GM12878 (cell line): Measurements from ENCODE around the gene CC2D1A. TPM values are rescaled to one million over a fixed set of nuclear protein-coding genes. Genes with fewer than 3 reads are reported as not detected.

Experiments
- ATAC-seq: fragments of 200-7000 bp; cut with Tn5 transposase; 3 replicates; pipeline ENCODE4 v1.9.1; 2020; ENCODE audit warnings: mild to moderate bottlenecking, moderate library complexity
- BruUV-seq: library from RNA; stranded (reverse); fragments of 400-500 nt; replicated peaks from 2 replicates; lab custom pipeline; 2021; lab: Mats Ljungman, UMichigan
- CTCF ChIA-PET: fragments of 300-600 bp; sonication (Branson Sonifier 250); formaldehyde crosslinking; extraction: SDS; loops from one replicate; lab custom pipeline; 2021; ENCODE audit warnings: inconsistent platforms; lab: Yijun Ruan, JAX
- POLR2A ChIA-PET: fragments of 350-600 bp; formaldehyde crosslinking; extraction: SDS; loops from one replicate; lab custom pipeline; 2021; ENCODE audit warnings: inconsistent platforms; lab: Charles Lee
- RAD21 ChIA-PET: fragments of 300-600 bp; sonication (Branson Sonifier 250); formaldehyde crosslinking; loops from one replicate; lab custom pipeline; 2023; ENCODE audit warnings: antibody characterized with exemption; ENCODE audit not compliant: unreplicated experiment; lab: Charles Lee
- SMC1A ChIA-PET: fragments of 300-600 bp; sonication (Branson Sonifier 250); formaldehyde crosslinking; loops from one replicate; lab custom pipeline; 2023; ENCODE audit not compliant: unreplicated experiment, uncharacterized antibody; lab: Charles Lee
- DNase-seq: peaks from one replicate; pipeline ENCODE4 v3.0.0-alpha.2; 2011; ENCODE audit warnings: low read depth, low spot score
- FAIRE-seq: peaks from 3 replicates; lab custom pipeline; 2011; peaks lifted over from hg19 to GRCh38; lab: Jason Lieb, UNC
- H2AFZ ChIP-seq: 2 replicates; pipeline ENCODE4 v1.6.0; 2011; ENCODE audit warnings: low read depth, low read length, control low read depth; ENCODE audit not compliant: control insufficient read depth
- H3K27ac ChIP-seq: 2 replicates; pipeline ENCODE4 v1.5.1; 2011; ENCODE audit warnings: control low read depth; ENCODE audit not compliant: control insufficient read depth, insufficient read depth
- H3K27me3 ChIP-seq, 2 experiments: replicated peaks in 1 of 2; 2 replicates each; pipeline versions ENCODE4 v1.6.0 to v1.6.1; 2011; ENCODE audit warnings: low read length in 1 of 2; ENCODE audit not compliant: control insufficient read depth in 2 of 2, insufficient read depth in 2 of 2
- H3K36me3 ChIP-seq, 2 experiments: 2 replicates each; pipeline ENCODE4 v1.5.1; 2011; ENCODE audit warnings: low read length in 1 of 2; ENCODE audit not compliant: control insufficient read depth in 2 of 2, insufficient read depth in 2 of 2
- H3K4me1 ChIP-seq: 2 replicates; pipeline ENCODE4 v1.6.1; 2011; ENCODE audit warnings: mild to moderate bottlenecking, low read length, moderate library complexity, mixed read lengths; ENCODE audit not compliant: control insufficient read depth, insufficient read depth
- H3K4me2 ChIP-seq: 2 replicates; pipeline ENCODE4 v1.6.0; 2011; ENCODE audit warnings: control low read depth; ENCODE audit not compliant: control insufficient read depth, insufficient read depth
- H3K4me3 ChIP-seq: fragments of 200-600 bp; sonication (generic); 2 replicates; pipeline ENCODE4 v1.5.1; 2016
- H3K79me2 ChIP-seq: 2 replicates; pipeline ENCODE4 v1.6.0; 2011; ENCODE audit warnings: low read length; ENCODE audit not compliant: control insufficient read depth, insufficient read depth
- H3K9ac ChIP-seq: 2 replicates; pipeline ENCODE4 v1.8.0; 2011; ENCODE audit warnings: low read length, control low read depth, mixed read lengths; ENCODE audit not compliant: control insufficient read depth, insufficient read depth
- H3K9me3 ChIP-seq: replicated peaks from 3 replicates; pipeline ENCODE4 v1.5.1; 2011; ENCODE audit warnings: mild to moderate bottlenecking, low read length; ENCODE audit not compliant: control insufficient read depth, insufficient read depth
- H4K20me1 ChIP-seq: 2 replicates; pipeline ENCODE4 v1.6.0; 2011; ENCODE audit not compliant: control insufficient read depth, insufficient read depth
- NFIC ChIP-seq: IDR thresholded peaks from 2 replicates; pipeline ENCODE4 v1.6.1; 2012; ENCODE audit warnings: low read depth, mild to moderate bottlenecking, inconsistent platforms, low read length, moderate library complexity
- NR2F1 ChIP-seq: fragments of 450-650 bp; conservative IDR thresholded peaks from 2 replicates; pipeline ENCODE4 v1.6.1; 2017; ENCODE audit warnings: mild to moderate bottlenecking
- RELA ChIP-seq: fragments of 450-650 bp; IDR thresholded peaks from 2 replicates; pipeline ENCODE4 v1.8.0; 2014; ENCODE audit warnings: borderline replicate concordance; ENCODE audit not compliant: partially characterized antibody
- WGBS: methylation state at CpG from one replicate; pipeline ENCODE4 v1.1.6; 2016; ENCODE audit warnings: low lambda C conversion rate; ENCODE audit not compliant: insufficient replicate concordance, insufficient coverage; ENCODE audit errors: missing lambda C conversion rate; 5-methylcytosine and 5-hydroxymethylcytosine counted together
- in situ Hi-C: fragments of 300-500 bp; cut with MboI; formaldehyde crosslinking; loops from 9 replicates; pipeline ENCODE4 v1.14.3; 2018; ENCODE audit warnings: mixed read lengths
- intact Hi-C: fragments of 100-400 bp; cut with micrococcal nuclease; formaldehyde crosslinking; loops from one replicate; pipeline ENCODE4 v1.14.2; 2022; ENCODE audit not compliant: unreplicated experiment
- polyA plus RNA-seq, 11 experiments: library from polyadenylated mRNA; depleted of rRNA in 4 of 11; unstranded in 6 of 11; stranded (reverse) in 5 of 11; fragments of >200 nt; fragmentation: Nextera tagmentation in 4 of 11; fragmentation: Illumina TruSeq in 1 of 11; extraction: Ambion mirVana in 4 of 11; extraction: Trizol in 1 of 11; gene quantifications; 1 replicate in 1 of 11; 2 replicates in 10 of 11; pipeline versions ENCODE4 v1.2.1 to v1.2.3, GENCODE V29; 2011 to 2016; ENCODE audit warnings: inconsistent platforms in 2 of 11, missing spikeins in 2 of 11, low read depth in 1 of 11
- total RNA-seq, 4 experiments: library from RNA; depleted of rRNA in 3 of 4; stranded (reverse); fragments of >200 nt in 3 of 4; fragmentation: Illumina TruSeq in 1 of 4; extraction: Trizol in 1 of 4; gene quantifications; 2 replicates each; pipeline versions ENCODE4 v1.2.1 to v1.2.3, GENCODE V29; 2013 to 2021
- TF ChIP-seq, protein P1 (sequence below): IDR thresholded peaks from 2 replicates; pipeline ENCODE4 v1.6.1; 2012; ENCODE audit warnings: improper control_type of control experiment, low read depth, low read length; ENCODE audit not compliant: insufficient replicate concordance

Gene CC2D1A
- total and polyA plus RNA-seq, 10 of the 15 experiments (the other 5 are each of a cell fraction or from before 2014, with no cell fraction given) = 0.13 to 36.1 (median 16.1) TPM

DNA sequence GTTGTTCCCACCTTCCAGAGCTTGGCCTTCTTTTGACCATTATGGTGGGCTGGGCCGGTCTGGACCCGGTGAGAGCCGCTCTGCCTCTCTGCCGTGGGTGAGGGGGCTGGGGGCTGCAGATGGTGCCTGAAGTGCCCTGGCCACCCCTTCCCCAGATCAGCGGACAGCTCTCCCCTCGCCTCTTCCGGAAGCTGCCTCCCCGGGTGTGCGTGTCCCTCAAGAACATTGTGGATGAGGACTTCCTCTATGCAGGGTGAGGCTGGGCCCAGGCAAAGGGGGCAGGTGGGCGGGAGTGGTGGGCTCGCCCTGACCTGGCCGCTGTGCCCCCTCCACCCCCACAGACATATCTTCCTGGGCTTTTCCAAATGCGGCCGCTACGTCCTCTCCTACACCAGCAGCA, 48.2 kb downstream of the CC2D1A start (continued):
- no peak for TF ChIP-seq RELA
- no peak for TF ChIP-seq NFIC
- no peak for TF ChIP-seq NR2F1

DNA sequence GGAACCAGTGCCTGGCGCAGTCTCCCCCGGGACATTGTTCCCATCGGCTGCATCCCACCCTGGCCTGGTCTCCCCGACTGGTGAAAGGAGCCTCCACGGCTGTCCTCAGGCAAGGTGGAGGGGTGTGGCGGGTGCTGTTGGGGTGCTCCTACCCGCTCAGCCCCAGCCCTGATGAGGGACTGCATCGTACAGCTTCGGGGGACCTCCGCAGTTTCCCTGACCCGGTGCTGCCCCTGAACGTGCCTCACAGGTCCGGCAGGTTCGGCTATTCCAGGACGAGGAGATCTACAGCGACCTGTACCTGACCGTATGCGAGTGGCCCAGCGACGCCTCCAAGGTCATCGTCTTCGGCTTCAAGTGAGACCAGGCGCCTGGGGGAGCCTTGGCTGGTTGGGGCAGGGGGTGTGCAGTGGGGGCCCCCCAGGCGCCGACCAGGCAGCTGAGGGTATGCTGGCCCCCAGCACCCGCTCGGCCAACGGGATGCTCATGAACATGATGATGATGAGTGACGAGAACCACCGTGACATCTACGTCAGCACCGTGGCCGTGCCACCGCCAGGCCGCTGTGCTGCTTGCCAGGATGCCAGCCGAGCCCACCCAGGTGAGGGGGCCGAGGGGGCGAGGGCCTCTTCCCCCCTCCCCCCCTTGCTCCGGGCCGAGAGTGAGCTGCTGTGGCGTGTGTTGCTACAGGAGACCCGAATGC, 49.8 kb downstream of the CC2D1A start:
- Histone ChIP-seq H3K4me2 (no peak overlapping the region), H3K9ac (no peak overlapping the region), H3K27me3 (no peaks in the 10 kb centered on the region), H3K4me3 (no peak overlapping the region), H3K79me2 (peaks cover 15% of the 10 kb centered on the region), H2AFZ (no peak overlapping the region), H3K4me1 (peaks cover 11% of the 10 kb centered on the region), H3K27ac (no peak overlapping the region), H3K9me3 (no peaks in the 10 kb centered on the region), H3K36me3 (peaks cover 0 to 25% of the 10 kb centered on the region in 2 experiments; a peak in 3 of 4 replicates), H4K20me1 (no peaks in the 10 kb centered on the region)
- ATAC-seq = no peak
- POLR2A ChIA-PET = interaction anchor here (1.1 to 1.6 kb wide), 2 partner anchors 76 to 103 kb away, joined by 3 read pairs; partner anchors contain the start of gene IL27RA
- intact Hi-C loops (no loop called here), in situ Hi-C loops (no loop called here)
- DNase-seq = no peak
- CTCF ChIA-PET = interaction anchor here (1.3 kb wide), 1 partner anchor 49 kb away, joined by 4 read pairs; no protein-coding TSS in a partner anchor
- BruUV-seq = no TSS peak
- SMC1A ChIA-PET = interaction anchor here (1.3 kb wide), 1 partner anchor 103 kb away, joined by 3 read pairs; no protein-coding TSS in a partner anchor
- TF ChIP-seq, protein P1, sequence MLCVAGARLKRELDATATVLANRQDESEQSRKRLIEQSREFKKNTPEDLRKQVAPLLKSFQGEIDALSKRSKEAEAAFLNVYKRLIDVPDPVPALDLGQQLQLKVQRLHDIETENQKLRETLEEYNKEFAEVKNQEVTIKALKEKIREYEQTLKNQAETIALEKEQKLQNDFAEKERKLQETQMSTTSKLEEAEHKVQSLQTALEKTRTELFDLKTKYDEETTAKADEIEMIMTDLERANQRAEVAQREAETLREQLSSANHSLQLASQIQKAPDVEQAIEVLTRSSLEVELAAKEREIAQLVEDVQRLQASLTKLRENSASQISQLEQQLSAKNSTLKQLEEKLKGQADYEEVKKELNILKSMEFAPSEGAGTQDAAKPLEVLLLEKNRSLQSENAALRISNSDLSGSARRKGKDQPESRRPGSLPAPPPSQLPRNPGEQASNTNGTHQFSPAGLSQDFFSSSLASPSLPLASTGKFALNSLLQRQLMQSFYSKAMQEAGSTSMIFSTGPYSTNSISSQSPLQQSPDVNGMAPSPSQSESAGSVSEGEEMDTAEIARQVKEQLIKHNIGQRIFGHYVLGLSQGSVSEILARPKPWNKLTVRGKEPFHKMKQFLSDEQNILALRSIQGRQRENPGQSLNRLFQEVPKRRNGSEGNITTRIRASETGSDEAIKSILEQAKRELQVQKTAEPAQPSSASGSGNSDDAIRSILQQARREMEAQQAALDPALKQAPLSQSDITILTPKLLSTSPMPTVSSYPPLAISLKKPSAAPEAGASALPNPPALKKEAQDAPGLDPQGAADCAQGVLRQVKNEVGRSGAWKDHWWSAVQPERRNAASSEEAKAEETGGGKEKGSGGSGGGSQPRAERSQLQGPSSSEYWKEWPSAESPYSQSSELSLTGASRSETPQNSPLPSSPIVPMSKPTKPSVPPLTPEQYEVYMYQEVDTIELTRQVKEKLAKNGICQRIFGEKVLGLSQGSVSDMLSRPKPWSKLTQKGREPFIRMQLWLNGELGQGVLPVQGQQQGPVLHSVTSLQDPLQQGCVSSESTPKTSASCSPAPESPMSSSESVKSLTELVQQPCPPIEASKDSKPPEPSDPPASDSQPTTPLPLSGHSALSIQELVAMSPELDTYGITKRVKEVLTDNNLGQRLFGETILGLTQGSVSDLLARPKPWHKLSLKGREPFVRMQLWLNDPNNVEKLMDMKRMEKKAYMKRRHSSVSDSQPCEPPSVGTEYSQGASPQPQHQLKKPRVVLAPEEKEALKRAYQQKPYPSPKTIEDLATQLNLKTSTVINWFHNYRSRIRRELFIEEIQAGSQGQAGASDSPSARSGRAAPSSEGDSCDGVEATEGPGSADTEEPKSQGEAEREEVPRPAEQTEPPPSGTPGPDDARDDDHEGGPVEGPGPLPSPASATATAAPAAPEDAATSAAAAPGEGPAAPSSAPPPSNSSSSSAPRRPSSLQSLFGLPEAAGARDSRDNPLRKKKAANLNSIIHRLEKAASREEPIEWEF = no peak
- RAD21 ChIA-PET = no interaction called here
- 97% methylated on average over 30 of the region's 42 CpGs for WGBS
- FAIRE-seq = no peak
